ENCODE measurements around the gene HEPACAM. TPM values are rescaled to one million over a fixed set of nuclear protein-coding genes. Genes with fewer than 3 reads are reported as not detected.

The HEPACAM gene
- total RNA-seq, 6 experiments from 2014 or later, result 0.30 to 30.8 (median 2.3) TPM

- H3K4me3 ChIP-seq, result no peak overlapping the region
- WGBS (ENCODE audit: insufficient coverage, low coverage, low lambda C conversion rate, missing lambda C conversion rate), result 94% methylated on average over 4 of the region's 6 CpGs
These were observed 3.1 kb upstream of the HEPACAM start for GRCh38 chr11:124938970-124939369.

GRCh38 chr11:124938206-124938765 is 2.4 kb upstream of the HEPACAM start:
- Histone ChIP-seq H3K27me3 (no peaks in the 10 kb centered on the region), H3K27ac (no peak overlapping the region), H3K36me3 (no peaks in the 10 kb centered on the region), H3K9me3 (no peaks in the 10 kb centered on the region), H3K4me3 (no peak overlapping the region), H3K4me1 (peaks cover 0 to 17% (median 3%) of the 10 kb centered on the region in 4 donors)
- no peak for ATAC-seq
- DNase-seq, result no peak
- TF ChIP-seq CTCF (IDR thresholded peaks at IDR 0.05) (no peak), POLR2A (IDR thresholded peaks at IDR 0.05) (no peak)
- WGBS (ENCODE audit: insufficient coverage, low coverage, low lambda C conversion rate, missing lambda C conversion rate), result 66% methylated on average over 6 of the region's 6 CpGs
- intact Hi-C loops (cut with DNase I), result no loop called here

More at GRCh38 chr11:124938970-124939369, 3.1 kb upstream of the HEPACAM start:
- Histone ChIP-seq H3K4me1 (peaks cover 0 to 13% (median 3%) of the 10 kb centered on the region in 4 donors), H3K27ac (no peak overlapping the region), H3K9me3 (no peaks in the 10 kb centered on the region), H3K36me3 (no peaks in the 10 kb centered on the region), H3K27me3 (no peaks in the 10 kb centered on the region)
- intact Hi-C loops (cut with DNase I), result no loop called here
- no peak for DNase-seq
- TF ChIP-seq POLR2A (IDR thresholded peaks at IDR 0.05) (no peak), CTCF (IDR thresholded peaks at IDR 0.05) (no peak)
- no peak for ATAC-seq

- peaks cover 0 to 17% (median 3%) of the 10 kb centered on the region in 4 donors for H3K4me1 ChIP-seq
- intact Hi-C loops (cut with DNase I), result no loop called here
- no peaks in the 10 kb centered on the region for H3K36me3 ChIP-seq
- no peaks in the 10 kb centered on the region for H3K27me3 ChIP-seq
- 73% methylated on average over 3 of the region's 3 CpGs for WGBS (ENCODE audit: insufficient coverage, low coverage, low lambda C conversion rate, missing lambda C conversion rate)
- DNase-seq (no peak), ATAC-seq (no peak)
- H3K9me3 ChIP-seq, result no peaks in the 10 kb centered on the region
- no peak overlapping the region for H3K4me3 ChIP-seq
- H3K27ac ChIP-seq, result no peak overlapping the region
- no peak for TF ChIP-seq CTCF (IDR thresholded peaks at IDR 0.05)
- TF ChIP-seq POLR2A (IDR thresholded peaks at IDR 0.05), result no peak
These were observed 1.6 kb upstream of the HEPACAM start for GRCh38 chr11:124937336-124937935.

- no peak for DNase-seq
- Histone ChIP-seq H3K4me3 (no peak overlapping the region), H3K27ac (peak overlapping the region; percentile 12 to 73 (median 73))
These were observed 842 bp downstream of the HEPACAM start for GRCh38 chr11:124934862-124935547.

More at GRCh38 chr11:124934862-124935547, 842 bp downstream of the HEPACAM start:
- WGBS (ENCODE audit: insufficient coverage, low coverage, low lambda C conversion rate, missing lambda C conversion rate), result 48% methylated on average over 3 of the region's 4 CpGs
- TF ChIP-seq POLR2A (IDR thresholded peaks at IDR 0.05) (no peak), CTCF (IDR thresholded peaks at IDR 0.05) (no peak)
- intact Hi-C loops (cut with DNase I), result no loop called here
- Histone ChIP-seq H3K36me3 (no peaks in the 10 kb centered on the region), H3K4me1 (peaks cover 0 to 29% (median 3%) of the 10 kb centered on the region in 4 donors), H3K9me3 (no peaks in the 10 kb centered on the region), H3K27me3 (no peaks in the 10 kb centered on the region)
- peak; percentile 89 to 95 (median 90) for ATAC-seq

All from right lobe of liver (tissue), 6 donors.